HG02798 (cell line): Measurements from ENCODE around the gene OSBPL1A.
"Not testable (repeated sequence)": the region's sequence is repeated elsewhere in the genome, so short reads cannot be mapped to it uniquely, and the experiment has no call there.

Experiments
- ATAC-seq: cut with Tn5 transposase; IDR thresholded peaks from one replicate; pipeline ENCODE4 v1.9.1; 2021; ENCODE audit warnings: mild to moderate bottlenecking; ENCODE audit not compliant: unreplicated experiment, poor library complexity

OSBPL1A gene

GRCh38 chr18:24400587-24400986 lies 3.0 kb upstream of the OSBPL1A start:
- no peak for ATAC-seq

GRCh38 chr18:24398540-24398939 lies 916 bp upstream of the OSBPL1A start:
- ATAC-seq, result no peak

GRCh38 chr18:24397131-24397693 lies 412 bp downstream of the OSBPL1A start:
- peak; percentile 24 for ATAC-seq

GRCh38 chr18:24396082-24396633 lies 1.5 kb downstream of the OSBPL1A start:
- no peak for ATAC-seq

- ATAC-seq, result no peak
Measured at GRCh38 chr18:24395049-24395795, 2.4 kb downstream of the OSBPL1A start.

GRCh38 chr18:24388957-24389356 lies 8.7 kb downstream of the OSBPL1A start:
- no peak for ATAC-seq

GRCh38 chr18:24386681-24387080 lies 10.9 kb downstream of the OSBPL1A start:
- no peak for ATAC-seq

GRCh38 chr18:24381126-24381525 lies 16.5 kb downstream of the OSBPL1A start:
- no peak for ATAC-seq

- ATAC-seq, result no peak
Measured at GRCh38 chr18:24380163-24380747, 17.4 kb downstream of the OSBPL1A start.

- ATAC-seq, result no peak
Measured at GRCh38 chr18:24378598-24378997, 19.0 kb downstream of the OSBPL1A start.

GRCh38 chr18:24376531-24376930 lies 21.1 kb downstream of the OSBPL1A start:
- ATAC-seq, result not testable (repeated sequence)

- no peak for ATAC-seq
Measured at GRCh38 chr18:24373328-24373727, 24.3 kb downstream of the OSBPL1A start.

GRCh38 chr18:24372279-24372872 lies 25.2 kb downstream of the OSBPL1A start:
- ATAC-seq, result no peak

- ATAC-seq, result no peak
Measured at GRCh38 chr18:24370120-24370519, 27.5 kb downstream of the OSBPL1A start.

- no peak for ATAC-seq
Measured at GRCh38 chr18:24369426-24369825, 28.2 kb downstream of the OSBPL1A start.

- ATAC-seq, result no peak
Measured at GRCh38 chr18:24368749-24369148, 28.9 kb downstream of the OSBPL1A start.

GRCh38 chr18:24366328-24366727 lies 31.3 kb downstream of the OSBPL1A start:
- no peak for ATAC-seq

GRCh38 chr18:24364177-24364576 lies 33.4 kb downstream of the OSBPL1A start:
- ATAC-seq, result no peak

- ATAC-seq, result no peak
Measured at GRCh38 chr18:24362757-24363156, 34.9 kb downstream of the OSBPL1A start.

- peak; percentile 75 for ATAC-seq
Measured at GRCh38 chr18:24359787-24360530, 37.7 kb downstream of the OSBPL1A start.
